RWPE1 (cell line): Measurements from ENCODE around the gene MIPOL1.
"Not testable (repeated sequence)": the region's sequence is repeated elsewhere in the genome, so short reads cannot be mapped to it uniquely, and the experiment has no call there.

Experiments used
- CTCF ChIA-PET: fragments of 350-600 bp; sonication (Branson Sonifier 250); formaldehyde crosslinking; extraction: SDS; loops from one replicate; lab custom pipeline; 2021; lab: Yijun Ruan, JAX
- POLR2A ChIA-PET: fragments of 400-600 bp; formaldehyde crosslinking; extraction: SDS; loops from one replicate; lab custom pipeline; 2020; ENCODE audit warnings: antibody characterized with exemption; ENCODE audit not compliant: low non-redundant PET; lab: Yijun Ruan, JAX
- DNase-seq: peaks from one replicate; pipeline ENCODE4 v3.0.0; 2012; ENCODE audit warnings: low spot score
- H3K27ac ChIP-seq: fragments of 450-650 bp; 2 replicates; pipeline ENCODE4 v1.5.1; 2017
- TF ChIP-seq, protein P1 (sequence below): fragments of 450-650 bp; conservative IDR thresholded peaks from 2 replicates; pipeline ENCODE4 v1.5.1; 2017; ENCODE audit warnings: low read depth, mild to moderate bottlenecking

MIPOL1 gene

DNA sequence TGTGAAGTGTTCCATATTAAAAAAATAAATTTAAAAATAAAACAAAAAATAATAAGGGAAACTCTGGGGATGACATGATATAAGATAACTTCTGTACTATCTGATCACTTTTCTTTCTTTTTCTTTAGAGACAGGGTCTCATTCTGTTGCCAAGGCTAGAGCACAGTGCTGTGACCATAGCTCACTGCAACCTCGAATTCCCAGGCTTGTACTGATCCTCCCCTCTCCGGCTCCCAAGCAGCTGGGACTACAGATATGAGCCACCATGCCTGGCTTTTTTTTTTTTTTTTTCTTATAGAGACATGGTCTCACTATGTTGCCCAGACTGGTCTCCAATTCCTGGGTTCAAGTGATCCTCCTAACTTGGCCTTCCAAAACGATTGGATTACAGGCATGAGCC, 10.4 kb upstream of the MIPOL1 start:
- H3K27ac ChIP-seq, result no peak overlapping the region
- DNase-seq, result no peak
- CTCF ChIA-PET, result interaction anchor here (0.5 to 0.6 kb wide), 2 partner anchors 269 to 554 kb away, joined by 3 read pairs; no protein-coding TSS in a partner anchor
- TF ChIP-seq, protein P1, sequence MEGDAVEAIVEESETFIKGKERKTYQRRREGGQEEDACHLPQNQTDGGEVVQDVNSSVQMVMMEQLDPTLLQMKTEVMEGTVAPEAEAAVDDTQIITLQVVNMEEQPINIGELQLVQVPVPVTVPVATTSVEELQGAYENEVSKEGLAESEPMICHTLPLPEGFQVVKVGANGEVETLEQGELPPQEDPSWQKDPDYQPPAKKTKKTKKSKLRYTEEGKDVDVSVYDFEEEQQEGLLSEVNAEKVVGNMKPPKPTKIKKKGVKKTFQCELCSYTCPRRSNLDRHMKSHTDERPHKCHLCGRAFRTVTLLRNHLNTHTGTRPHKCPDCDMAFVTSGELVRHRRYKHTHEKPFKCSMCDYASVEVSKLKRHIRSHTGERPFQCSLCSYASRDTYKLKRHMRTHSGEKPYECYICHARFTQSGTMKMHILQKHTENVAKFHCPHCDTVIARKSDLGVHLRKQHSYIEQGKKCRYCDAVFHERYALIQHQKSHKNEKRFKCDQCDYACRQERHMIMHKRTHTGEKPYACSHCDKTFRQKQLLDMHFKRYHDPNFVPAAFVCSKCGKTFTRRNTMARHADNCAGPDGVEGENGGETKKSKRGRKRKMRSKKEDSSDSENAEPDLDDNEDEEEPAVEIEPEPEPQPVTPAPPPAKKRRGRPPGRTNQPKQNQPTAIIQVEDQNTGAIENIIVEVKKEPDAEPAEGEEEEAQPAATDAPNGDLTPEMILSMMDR, result no peak
- POLR2A ChIA-PET, result no interaction called here

DNA sequence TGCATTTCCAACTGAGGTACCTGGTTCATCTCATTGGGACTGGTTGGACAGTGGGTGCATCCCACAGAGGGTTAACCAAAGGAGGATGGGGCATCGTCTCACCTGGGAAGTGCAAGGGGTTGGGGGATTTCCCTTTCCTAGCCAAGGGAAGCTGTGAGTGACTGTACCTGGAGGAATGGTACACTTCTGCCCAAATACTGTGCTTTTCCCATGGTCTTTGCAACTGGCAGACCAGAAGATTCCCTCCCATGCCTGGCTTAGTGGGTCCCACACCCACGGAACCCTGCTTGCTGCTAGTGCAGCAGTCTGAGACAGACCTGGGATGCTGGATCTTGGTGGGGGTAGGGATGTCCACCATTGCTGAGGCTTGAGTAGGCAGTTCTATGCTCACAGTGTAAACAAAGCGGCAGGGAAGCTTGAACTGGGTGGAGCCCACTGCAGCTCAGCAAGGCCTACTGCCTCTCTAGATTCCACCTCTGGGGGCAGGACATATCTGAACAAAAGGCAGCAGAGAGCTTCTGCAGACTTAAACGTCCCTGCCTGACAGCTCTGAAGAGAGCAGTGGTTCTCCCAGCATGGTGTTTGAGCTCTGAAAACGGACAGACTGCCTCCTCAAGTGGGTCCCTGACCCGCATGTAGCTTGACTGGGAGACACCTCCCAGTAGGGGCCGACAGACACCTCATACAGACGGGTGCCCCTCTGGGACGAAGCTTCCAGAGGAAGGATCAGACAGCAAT, 9.7 kb upstream of the MIPOL1 start:
- DNase-seq, H3K27ac ChIP-seq, POLR2A ChIA-PET: not testable (repeated sequence)
- CTCF ChIA-PET, result interaction anchor here (0.6 kb wide), 1 partner anchor 270 kb away, joined by 3 read pairs; no protein-coding TSS in a partner anchor

DNA sequence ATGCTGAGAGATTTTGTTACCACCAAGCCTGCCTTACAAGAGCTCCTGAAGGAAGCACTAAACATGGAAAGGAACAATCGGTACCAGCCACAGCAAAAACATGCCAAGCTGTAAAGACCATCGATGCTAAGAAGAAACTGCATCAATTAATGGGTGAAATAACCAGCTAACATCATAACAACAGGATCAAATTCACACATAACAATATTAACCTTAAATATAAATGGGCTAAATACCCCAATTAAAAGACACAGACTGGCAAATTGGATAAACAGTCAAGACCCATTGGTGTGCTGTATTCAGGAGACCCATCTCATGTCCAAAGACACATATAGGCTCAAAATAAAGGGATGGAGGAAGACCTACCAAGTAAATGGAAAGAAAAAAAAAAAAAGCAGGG, 8.0 kb upstream of the MIPOL1 start:
- DNase-seq, CTCF ChIA-PET, POLR2A ChIA-PET, H3K27ac ChIP-seq: not testable (repeated sequence)

DNA sequence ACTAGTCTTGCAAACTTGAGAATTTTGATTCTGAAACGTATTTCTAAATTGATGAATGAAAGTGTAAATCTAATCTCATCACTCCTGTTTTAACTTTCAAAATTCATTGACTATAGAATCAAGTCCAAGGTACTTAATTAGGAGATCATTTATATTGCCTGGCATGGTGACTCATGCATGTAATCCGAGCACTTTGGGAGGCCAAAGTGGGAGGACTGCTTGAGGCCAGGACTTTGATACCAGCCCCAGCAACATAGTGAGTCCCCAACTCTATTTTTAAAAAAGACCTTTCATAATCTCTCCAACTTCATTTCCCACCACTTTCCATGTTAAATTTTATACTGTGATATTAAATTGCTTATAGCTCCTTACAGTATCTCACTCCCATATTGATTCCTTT, 3.0 kb upstream of the MIPOL1 start:
- TF ChIP-seq, protein P1, result no peak
- no peak for DNase-seq
- POLR2A ChIA-PET, result no interaction called here
- CTCF ChIA-PET, result interaction anchor here (0.6 kb wide), 1 partner anchor 450 kb away, joined by 7 read pairs; no protein-coding TSS in a partner anchor
- H3K27ac ChIP-seq, result no peak overlapping the region

DNA sequence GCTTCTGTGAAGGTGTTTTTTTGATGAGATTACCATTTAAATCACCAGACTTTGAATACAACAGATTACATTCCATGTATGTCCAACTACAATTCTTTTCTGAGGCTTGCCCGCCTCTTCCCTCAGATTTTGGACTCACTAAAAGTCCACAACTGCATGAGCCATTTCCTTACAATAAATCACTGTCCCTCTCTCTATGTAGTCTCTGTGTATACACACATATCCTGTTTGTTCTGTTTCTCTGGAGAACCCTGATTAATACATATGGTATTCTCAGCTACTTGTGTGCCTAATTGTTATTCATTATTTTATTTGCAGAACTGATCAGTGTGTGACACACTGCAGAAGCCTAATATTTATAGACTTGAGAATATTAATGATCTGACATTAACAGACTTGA, 2.4 kb upstream of the MIPOL1 start:
- CTCF ChIA-PET, result interaction anchor here (0.6 kb wide), 2 partner anchors 228 to 451 kb away, joined by 3 to 7 read pairs; no protein-coding TSS in a partner anchor
- TF ChIP-seq, protein P1, result no peak
- POLR2A ChIA-PET, result no interaction called here
- no peak for DNase-seq
- no peak overlapping the region for H3K27ac ChIP-seq

DNA sequence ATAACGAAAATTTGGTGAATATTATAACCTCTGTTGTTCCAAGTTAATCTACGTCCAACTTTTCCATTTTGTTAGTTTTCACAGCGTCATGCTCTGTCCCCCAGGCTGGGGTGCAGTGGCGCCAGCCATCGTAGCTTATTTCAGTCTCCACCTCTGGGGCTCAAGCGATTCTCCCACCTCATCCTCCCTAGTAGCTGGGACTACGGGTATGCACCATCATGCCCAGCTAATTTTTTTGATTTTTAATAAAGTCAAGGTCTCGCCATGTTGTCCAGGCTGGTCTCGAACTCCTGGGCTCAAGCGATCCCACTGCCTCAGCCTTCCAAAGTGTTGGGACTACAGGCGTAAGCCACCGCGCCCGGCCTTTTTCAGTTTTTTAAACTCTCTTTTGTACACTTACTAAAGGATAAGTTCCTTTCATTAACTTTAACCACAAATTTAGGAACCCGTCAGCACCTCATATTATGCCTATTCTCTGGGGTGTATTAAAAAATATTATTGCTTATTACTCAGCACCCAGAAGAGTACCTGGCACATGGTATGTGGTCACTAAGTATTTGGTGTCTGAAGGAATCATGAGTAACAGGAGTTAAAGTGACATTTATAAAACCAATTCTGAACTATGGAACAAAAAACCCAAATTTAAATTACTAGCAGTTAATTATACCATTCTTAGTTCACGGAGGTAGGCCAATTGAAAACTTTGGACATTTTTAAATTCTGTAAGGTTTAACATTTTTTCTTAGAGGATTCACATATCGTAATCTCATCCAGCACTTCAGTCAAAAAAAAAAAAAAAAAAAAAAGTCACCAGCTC, 925 bp upstream of the MIPOL1 start:
- DNase-seq, result no peak
- TF ChIP-seq, protein P1, result no peak
- ChIA-PET POLR2A (interaction anchor here (0.6 kb wide), 1 partner anchor 10 kb away, joined by 6 read pairs; no protein-coding TSS in a partner anchor), CTCF (interaction anchor here (0.6 kb wide), 1 partner anchor 37 kb away, joined by 3 read pairs; no protein-coding TSS in a partner anchor)
- peak overlapping the region; percentile 82 for H3K27ac ChIP-seq

DNA sequence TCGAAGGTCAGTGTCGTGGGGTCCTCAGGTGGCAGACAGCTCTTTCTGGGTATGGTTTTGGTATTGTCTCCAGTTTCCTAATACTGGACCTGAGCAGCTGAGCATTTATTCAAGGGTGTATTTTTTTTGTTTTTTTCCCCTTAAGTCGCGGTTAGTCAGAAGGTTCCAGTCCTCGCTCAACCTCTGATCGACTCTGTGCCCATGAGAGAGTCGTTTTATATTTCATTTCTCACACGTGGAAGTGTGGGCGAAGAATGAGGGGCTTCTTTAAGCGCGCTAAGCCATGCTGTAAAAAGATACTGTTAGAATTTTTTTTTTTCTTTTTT, 499 bp downstream of the MIPOL1 start:
- no peak for DNase-seq
- ChIA-PET CTCF (interaction anchor here (0.5 to 1.0 kb wide), 6 partner anchors 12 to 674 kb away, joined by 3 to 6 read pairs (median 3); no protein-coding TSS in a partner anchor), POLR2A (interaction anchor here (0.6 kb wide), 1 partner anchor 38 kb away, joined by 4 read pairs; no protein-coding TSS in a partner anchor)
- TF ChIP-seq, protein P1, result peak; percentile 4; the same call in 1 of the 2 replicates
- H3K27ac ChIP-seq, result peak overlapping the region; percentile 82
